ENCODE measurements around the gene GRIK4. TPM values are rescaled to one million over a fixed set of nuclear protein-coding genes. Genes with fewer than 3 reads are reported as not detected.

The GRIK4 gene
- total and polyA plus RNA-seq, 2 donors (not counting 3 experiments of a cell fraction or from before 2014, with no cell fraction given), result 0.81 to 1.6 TPM

- no peaks in the 10 kb centered on the region for H3K79me2 ChIP-seq (ENCODE audit: control insufficient read depth, insufficient read depth, low read length)
- H4K20me1 ChIP-seq (replicated peaks; ENCODE audit: control insufficient read depth, extremely low read depth, insufficient read depth, low read length), result no peaks in the 10 kb centered on the region
- H3K4me2 ChIP-seq (ENCODE audit: insufficient read depth, low read length), result no peak overlapping the region
- no peaks in the 10 kb centered on the region for H3K36me3 ChIP-seq (ENCODE audit: control insufficient read depth in 2 of 2, extremely low read depth in 1 of 2, insufficient read depth in 2 of 2, low read length in 2 of 2)
- H3K4me3 ChIP-seq (replicated peaks in 1 of 3; ENCODE audit: insufficient read depth in 1 of 3, low read depth in 1 of 3, low read length in 3 of 3), result no peak overlapping the region
- BruUV-seq (replicated peaks), result no TSS peak
- no peak overlapping the region for H3K9ac ChIP-seq (replicated peaks; ENCODE audit: extremely low read depth, insufficient read depth, low read length)
- TF ChIP-seq EZH2 (IDR thresholded peaks at IDR 0.05; ENCODE audit: borderline replicate concordance, low read depth, low read length, severe bottlenecking) (no peak), POLR2AphosphoS5 (IDR thresholded peaks at IDR 0.05; ENCODE audit: insufficient read depth, low read depth, low read length) (no peak), CTCF (IDR thresholded peaks at IDR 0.05; ENCODE audit: extremely low read depth in 1 of 2, insufficient read depth in 1 of 2, low read depth in 1 of 2, low read length in 2 of 2) (no peak), GATA2 (IDR thresholded peaks at IDR 0.05; ENCODE audit: insufficient read depth, insufficient read length, low read depth, low read length) (no peak)
- H3K27me3 ChIP-seq (ENCODE audit: control insufficient read depth in 2 of 2, insufficient read depth in 2 of 2, low read length in 2 of 2), result no peaks in the 10 kb centered on the region
- H2AFZ ChIP-seq (ENCODE audit: low read depth, low read length), result no peak overlapping the region
- no peaks in the 10 kb centered on the region for H3K9me3 ChIP-seq (replicated peaks; ENCODE audit: control insufficient read depth, insufficient read depth, low read length)
- FAIRE-seq, result no peak
- H3K4me1 ChIP-seq (ENCODE audit: control insufficient read depth, extremely low read depth, insufficient read depth, low read length), result no peaks in the 10 kb centered on the region
- DNase-seq (ENCODE audit: low read depth, low spot score), result no peak
- H3K9me1 ChIP-seq (replicated peaks; ENCODE audit: control insufficient read depth, extremely low read depth, insufficient read depth, low read length), result no peaks in the 10 kb centered on the region
- CTCF ChIA-PET, result interaction anchor here (1.0 to 1.2 kb wide), 7 partner anchors 10 to 406 kb away, joined by 3 to 6 read pairs (median 3); partner anchors contain the start of gene GRIK4
- POLR2A ChIA-PET, result no interaction called here
- H3K27ac ChIP-seq (ENCODE audit: insufficient read depth, low read depth, low read length), result no peak overlapping the region
- intact Hi-C loops (cut with micrococcal nuclease), result no loop called here
- dilution Hi-C loops (cut with MboI; ENCODE audit: extremely low pct_ligation_motif_present, low sequenced_read_pairs), result no loop called here
Observed at GRCh38 chr11:120917559-120918239, 406.2 kb downstream of the GRIK4 start.

DNA sequence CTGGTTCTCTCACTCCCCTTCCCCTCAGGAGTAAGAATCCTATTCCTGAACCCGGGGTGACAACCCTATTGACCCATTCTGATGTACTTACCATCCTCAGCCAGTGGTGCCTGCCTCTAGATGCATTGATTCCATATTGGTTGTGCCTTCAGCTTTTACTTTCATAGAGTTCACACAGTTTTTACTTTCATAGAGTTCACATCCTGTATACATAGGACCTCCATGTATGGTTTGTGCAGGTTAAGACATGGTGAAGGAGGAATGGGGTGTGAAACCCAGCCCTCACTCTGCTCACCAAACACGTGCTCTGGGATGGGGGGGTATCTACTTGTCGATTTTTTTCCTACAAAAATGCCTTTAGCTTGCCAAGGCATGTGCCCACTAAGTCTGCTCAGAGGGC is 406.7 kb downstream of the GRIK4 start:
- POLR2A ChIA-PET, result no interaction called here
- Histone ChIP-seq H4K20me1 (replicated peaks; ENCODE audit: control insufficient read depth, extremely low read depth, insufficient read depth, low read length) (no peaks in the 10 kb centered on the region), H2AFZ (ENCODE audit: low read depth, low read length) (no peak overlapping the region), H3K9me3 (replicated peaks; ENCODE audit: control insufficient read depth, insufficient read depth, low read length) (no peaks in the 10 kb centered on the region), H3K27ac (ENCODE audit: insufficient read depth, low read depth, low read length) (no peak overlapping the region), H3K9me1 (replicated peaks; ENCODE audit: control insufficient read depth, extremely low read depth, insufficient read depth, low read length) (no peaks in the 10 kb centered on the region), H3K27me3 (ENCODE audit: control insufficient read depth in 2 of 2, insufficient read depth in 2 of 2, low read length in 2 of 2) (no peaks in the 10 kb centered on the region), H3K4me3 (replicated peaks in 1 of 3; ENCODE audit: insufficient read depth in 1 of 3, low read depth in 1 of 3, low read length in 3 of 3) (no peak overlapping the region), H3K4me1 (ENCODE audit: control insufficient read depth, extremely low read depth, insufficient read depth, low read length) (no peaks in the 10 kb centered on the region), H3K79me2 (ENCODE audit: control insufficient read depth, insufficient read depth, low read length) (no peaks in the 10 kb centered on the region), H3K4me2 (ENCODE audit: insufficient read depth, low read length) (no peak overlapping the region), H3K9ac (replicated peaks; ENCODE audit: extremely low read depth, insufficient read depth, low read length) (no peak overlapping the region), H3K36me3 (ENCODE audit: control insufficient read depth in 2 of 2, extremely low read depth in 1 of 2, insufficient read depth in 2 of 2, low read length in 2 of 2) (no peaks in the 10 kb centered on the region)
- FAIRE-seq (no peak), DNase-seq (ENCODE audit: low read depth, low spot score) (no peak)
- intact Hi-C loops (cut with micrococcal nuclease) (no loop called here), dilution Hi-C loops (cut with MboI; ENCODE audit: extremely low pct_ligation_motif_present, low sequenced_read_pairs) (no loop called here)
- no peak for TF ChIP-seq POLR2AphosphoS5 (IDR thresholded peaks at IDR 0.05; ENCODE audit: insufficient read depth, low read depth, low read length)
- no peak for TF ChIP-seq MAX (IDR thresholded peaks at IDR 0.05; ENCODE audit: insufficient read depth, insufficient read length)
- no peak for TF ChIP-seq POLR2A (IDR thresholded peaks at IDR 0.05; ENCODE audit: low read depth, low read length)
- no peak for TF ChIP-seq EZH2 (IDR thresholded peaks at IDR 0.05; ENCODE audit: borderline replicate concordance, low read depth, low read length, severe bottlenecking)
- TF ChIP-seq JUN (IDR thresholded peaks at IDR 0.05; ENCODE audit: borderline replicate concordance, insufficient read depth, insufficient read length, low read depth), result no peak
- TF ChIP-seq CTCF (IDR thresholded peaks at IDR 0.05; ENCODE audit: extremely low read depth in 1 of 2, insufficient read depth in 1 of 2, low read depth in 1 of 2, low read length in 2 of 2), result no peak
- no peak for TF ChIP-seq FOS (IDR thresholded peaks at IDR 0.05; ENCODE audit: borderline replicate concordance, insufficient read depth, low read length)
- no peak for TF ChIP-seq GATA2 (IDR thresholded peaks at IDR 0.05; ENCODE audit: insufficient read depth, insufficient read length, low read depth, low read length)
- no peak for TF ChIP-seq MYC (IDR thresholded peaks at IDR 0.05; ENCODE audit: low read depth, low read length)
- CTCF ChIA-PET, result interaction anchor here (1.0 to 1.4 kb wide), 8 partner anchors 10 to 407 kb away, joined by 3 to 6 read pairs (median 3); partner anchors contain the start of gene GRIK4
- no TSS peak for BruUV-seq (replicated peaks)
